NCI-H345 treated with DMSO at 0.1 percent for 48 hours (cell line): ENCODE measurements around the gene FAM168A.

Experiments
- DNase-seq: peaks from one replicate; lab custom pipeline; 2025; ENCODE audit not compliant: unreplicated experiment; lab: John Stamatoyannopoulos, UW

Gene FAM168A

DNA sequence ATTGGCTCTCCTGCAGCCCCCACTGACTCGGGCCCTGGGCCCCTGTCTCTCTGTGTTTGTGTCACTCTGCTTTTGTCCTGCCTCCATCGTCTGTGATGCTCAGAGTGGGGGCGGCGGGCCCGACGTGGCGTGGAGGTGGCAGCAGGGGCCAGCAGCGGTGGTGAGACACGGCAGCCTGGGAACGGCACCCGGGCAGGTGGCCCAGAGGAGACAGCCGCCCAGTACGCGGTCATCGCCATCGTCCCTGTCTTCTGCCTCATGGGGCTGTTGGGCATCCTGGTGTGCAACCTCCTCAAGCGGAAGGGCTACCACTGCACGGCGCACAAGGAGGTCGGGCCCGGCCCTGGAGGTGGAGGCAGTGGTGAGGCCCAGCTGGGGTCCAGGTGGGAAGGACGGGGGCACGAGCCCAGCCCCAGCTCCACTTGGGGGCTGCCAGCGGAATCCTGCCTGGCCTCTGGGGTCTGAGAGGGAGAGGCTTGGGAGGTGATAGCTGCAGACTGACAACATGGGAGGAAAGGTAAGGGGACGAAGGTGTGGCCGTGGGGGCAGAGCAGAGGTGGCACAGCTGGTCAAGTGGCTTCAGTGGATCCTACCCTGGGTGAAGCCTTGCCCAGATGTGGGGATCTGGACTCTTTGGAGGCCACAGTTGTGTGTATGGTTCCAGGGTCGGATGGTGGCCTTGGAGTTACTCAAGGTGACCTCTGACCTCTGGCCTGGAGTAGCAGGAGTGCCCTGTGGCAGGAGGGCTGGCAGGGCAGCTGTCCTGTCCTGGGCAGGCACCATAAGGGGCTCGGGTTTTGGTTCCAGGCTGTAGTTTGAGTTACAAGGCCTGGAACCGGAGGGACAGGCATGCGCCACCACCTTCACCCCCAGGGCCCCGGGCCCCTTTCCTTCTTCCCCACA, 205.6 kb downstream of the FAM168A start:
- no peak for DNase-seq

DNA sequence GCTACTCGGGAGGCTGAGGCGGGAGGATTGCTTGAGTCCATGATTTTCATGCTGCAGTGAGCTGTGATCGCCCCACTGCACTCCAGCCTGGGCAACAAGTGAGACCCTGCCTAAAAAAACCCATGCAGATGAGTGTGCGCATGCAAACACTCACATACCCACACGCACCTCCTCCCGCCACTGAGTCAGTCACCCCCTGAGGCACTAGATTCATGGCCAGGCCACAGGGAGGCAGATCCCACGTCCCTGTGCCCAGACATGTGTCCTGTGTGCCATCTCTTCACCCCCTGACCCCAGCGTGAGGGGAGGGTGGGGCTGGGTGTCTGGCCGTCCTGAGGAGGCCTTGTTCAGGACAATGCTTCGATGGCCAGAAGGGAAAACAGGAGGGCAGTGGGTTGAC, 206.2 kb downstream of the FAM168A start:
- no peak for DNase-seq

DNA sequence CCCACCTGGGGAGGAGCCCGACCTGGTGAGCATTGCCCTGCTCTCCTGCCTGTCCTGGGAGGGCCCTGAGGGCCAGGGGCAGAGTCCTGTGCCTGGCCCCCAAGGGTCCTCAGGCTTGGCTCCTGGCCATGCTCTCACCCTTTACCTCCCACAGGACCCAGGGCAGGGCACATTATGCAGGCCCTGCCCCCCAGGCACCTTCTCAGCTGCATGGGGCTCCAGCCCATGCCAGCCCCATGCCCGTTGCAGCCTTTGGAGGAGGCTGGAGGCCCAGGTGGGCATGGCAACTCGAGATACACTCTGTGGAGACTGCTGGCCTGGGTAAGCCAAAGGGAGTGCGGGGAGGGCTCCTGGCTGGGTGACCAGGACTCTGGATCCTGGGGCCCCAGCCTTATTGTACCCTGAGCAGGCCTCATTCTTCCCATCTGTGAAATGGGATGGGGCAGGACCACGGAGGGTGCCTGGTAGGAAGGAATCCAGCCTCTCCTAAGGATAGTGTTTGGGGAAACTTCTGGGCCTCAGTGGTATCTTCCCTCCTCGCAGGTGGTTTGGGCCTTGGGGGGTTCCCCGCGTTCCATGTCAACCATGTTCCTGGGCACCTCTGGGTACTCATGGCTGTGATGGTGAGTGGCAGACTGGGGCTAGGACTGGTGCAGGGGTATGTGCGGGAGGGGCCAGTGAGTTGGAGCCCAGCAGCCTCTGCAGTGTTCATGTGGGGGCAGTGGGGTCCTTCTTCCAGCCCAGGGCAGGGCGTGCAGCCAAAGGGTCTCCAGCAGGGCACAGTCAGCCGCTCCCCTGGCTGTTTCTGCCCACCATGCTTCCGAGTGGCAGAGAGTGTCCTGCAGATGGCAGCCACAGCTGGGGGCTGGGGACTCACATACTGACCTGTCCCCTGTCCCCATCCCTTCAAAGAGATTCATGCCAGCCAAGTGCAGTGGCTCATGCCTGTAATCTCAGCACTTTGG, 207.0 kb downstream of the FAM168A start:
- no peak for DNase-seq

DNA sequence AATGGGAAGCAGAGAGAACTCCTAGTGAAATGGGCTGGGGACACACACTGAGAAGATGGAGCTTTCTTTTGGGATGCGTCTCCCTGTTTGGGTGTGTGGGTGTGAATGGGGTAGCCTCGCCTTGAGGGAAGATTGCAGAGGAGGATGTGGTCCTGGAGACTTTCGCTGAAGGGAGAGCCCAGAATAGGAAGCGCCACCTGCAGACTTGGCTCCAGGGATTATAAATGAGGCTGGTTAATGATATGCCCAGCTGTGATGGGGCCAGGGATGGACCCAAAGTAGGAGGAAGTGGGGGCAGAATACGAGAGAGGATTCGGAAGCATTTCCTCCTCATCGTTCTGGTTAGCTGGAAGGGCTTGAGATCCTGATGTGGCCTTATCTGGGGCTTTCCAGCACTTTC, 208.0 kb downstream of the FAM168A start:
- DNase-seq = no peak

DNA sequence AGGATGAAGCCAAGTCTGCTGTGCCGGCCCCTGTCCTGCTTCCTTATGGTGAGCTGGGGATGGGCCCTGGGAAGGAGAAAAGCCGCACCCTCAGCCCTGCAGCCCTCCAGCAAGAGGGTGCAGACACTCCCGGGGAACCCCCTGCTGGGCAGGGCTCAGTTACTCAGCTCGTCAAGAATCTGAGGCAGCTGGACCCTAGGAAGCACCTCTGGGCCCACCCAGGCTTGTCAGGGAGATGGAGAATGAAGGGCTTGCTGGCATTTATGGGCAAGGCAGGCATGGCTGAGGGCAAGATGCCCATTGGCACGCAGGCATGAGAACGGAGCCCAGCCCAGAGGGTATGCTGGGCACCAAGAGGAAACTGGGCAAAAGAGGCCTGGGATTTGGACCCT, 208.8 kb downstream of the FAM168A start:
- no peak for DNase-seq

DNA sequence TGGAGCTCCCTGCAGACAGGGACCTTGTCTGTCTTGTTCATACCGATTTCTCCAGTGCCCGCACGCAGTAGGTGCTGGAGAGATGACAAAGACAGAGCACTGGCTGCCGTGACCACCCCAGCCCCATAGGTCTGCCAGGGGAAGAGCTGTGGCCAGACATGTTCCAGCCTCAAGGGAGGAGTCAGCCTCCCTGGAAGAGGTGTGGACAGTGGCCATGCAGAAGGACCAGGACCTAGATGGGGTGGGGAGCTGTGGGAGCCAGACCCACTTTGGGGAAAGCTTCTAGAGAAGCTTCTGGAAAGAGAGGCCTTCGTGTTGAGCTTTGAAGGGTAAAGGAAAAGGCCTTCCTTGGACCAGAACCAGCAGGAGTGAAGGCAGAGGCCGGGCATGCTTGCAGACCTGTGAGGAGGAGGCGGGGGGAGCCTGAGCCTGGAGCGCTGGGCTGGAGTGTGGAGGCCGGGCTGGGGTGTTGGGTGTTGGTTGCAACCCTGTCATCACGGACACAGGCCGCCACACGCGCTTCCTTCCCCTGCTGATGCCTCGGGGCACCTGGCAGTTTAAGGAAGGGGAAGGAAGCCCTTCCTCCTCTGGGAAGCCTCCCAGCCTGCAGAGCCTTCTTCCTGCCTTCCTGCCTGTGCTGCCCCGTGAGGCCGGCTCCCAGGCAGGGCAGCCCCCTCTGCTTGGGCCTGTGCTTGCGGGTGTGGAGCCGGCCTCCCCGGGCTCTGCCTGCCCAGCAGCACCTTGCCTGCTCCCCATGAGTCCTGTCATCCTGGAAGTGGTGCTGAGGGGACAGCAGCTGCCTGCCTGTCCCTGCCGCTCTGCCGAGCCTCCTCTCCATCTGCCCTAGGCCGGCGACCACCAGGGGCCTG, 209.4 kb downstream of the FAM168A start:
- DNase-seq = no peak

DNA sequence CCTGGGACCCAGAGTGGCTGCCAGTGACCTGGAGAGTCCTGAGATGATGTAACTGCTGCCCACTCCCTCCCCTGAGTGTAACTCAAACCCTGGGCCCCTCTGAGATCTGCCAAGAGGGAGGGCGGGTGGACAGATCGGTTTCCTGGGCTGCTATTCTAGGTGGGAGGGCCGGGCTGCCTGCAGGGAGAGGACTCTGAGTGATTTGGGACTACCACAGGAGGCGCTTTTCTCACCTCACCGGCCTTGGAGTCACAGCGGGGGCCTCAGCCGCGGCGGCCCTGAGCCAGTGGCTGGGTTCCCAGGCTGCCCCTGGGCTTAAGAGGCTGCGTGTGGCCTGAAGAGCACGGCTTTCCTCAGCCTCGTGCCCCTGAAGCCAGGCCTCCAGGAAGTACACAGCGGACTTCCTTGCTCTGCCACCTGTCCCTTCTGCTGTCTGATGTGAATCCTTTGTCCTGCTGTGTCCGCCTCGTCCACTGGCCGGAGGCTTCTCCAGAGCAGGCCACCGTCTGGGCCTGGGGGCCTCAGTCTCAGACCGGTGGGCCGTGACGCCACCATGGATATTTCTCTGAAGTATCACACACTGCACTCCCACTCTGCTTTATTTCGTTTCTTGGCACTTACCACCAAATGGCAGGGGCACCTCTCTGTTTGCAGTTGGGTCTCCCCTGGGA, 210.2 kb downstream of the FAM168A start:
- DNase-seq = no peak

DNA sequence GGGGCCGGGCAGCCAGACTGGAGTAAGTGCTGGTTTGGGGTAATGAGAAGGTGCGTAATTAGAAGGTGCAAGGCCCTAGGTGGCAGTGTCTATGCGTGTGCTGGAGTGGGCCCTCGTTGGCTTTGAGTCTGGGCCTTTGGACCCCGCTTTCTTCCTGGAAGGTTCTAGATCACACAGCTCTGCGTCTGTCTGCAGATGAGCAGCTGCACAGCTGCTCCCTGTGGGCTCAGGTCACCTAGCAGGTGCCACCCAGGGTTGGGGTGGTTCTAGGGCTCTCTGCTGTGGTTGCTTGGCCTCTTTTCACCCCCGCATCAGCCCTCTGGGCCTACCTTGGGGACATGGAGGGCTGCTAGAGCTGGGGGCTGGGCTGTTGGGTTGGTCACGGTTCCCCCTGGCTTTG, 211.4 kb downstream of the FAM168A start:
- no peak for DNase-seq

DNA sequence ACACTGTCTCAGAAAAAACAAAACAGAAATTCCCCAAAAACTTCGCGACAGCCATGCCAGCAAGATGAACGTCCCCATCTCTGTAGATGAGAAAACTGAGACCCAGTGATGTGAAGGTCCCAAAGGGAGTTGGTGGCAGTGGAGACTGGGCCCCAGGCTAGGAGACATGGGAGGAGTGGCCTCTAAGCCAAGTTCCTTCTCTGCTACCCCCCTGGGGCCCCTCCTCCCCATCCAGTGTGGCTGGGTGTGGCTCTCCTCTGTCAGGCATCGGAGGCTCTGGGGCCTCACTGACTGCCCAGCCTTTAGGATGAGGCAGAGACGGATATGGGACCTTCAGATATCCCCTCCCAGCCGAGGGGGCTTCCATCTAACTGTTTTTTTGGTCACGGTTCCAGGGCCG, 211.9 kb downstream of the FAM168A start:
- DNase-seq = no peak

DNA sequence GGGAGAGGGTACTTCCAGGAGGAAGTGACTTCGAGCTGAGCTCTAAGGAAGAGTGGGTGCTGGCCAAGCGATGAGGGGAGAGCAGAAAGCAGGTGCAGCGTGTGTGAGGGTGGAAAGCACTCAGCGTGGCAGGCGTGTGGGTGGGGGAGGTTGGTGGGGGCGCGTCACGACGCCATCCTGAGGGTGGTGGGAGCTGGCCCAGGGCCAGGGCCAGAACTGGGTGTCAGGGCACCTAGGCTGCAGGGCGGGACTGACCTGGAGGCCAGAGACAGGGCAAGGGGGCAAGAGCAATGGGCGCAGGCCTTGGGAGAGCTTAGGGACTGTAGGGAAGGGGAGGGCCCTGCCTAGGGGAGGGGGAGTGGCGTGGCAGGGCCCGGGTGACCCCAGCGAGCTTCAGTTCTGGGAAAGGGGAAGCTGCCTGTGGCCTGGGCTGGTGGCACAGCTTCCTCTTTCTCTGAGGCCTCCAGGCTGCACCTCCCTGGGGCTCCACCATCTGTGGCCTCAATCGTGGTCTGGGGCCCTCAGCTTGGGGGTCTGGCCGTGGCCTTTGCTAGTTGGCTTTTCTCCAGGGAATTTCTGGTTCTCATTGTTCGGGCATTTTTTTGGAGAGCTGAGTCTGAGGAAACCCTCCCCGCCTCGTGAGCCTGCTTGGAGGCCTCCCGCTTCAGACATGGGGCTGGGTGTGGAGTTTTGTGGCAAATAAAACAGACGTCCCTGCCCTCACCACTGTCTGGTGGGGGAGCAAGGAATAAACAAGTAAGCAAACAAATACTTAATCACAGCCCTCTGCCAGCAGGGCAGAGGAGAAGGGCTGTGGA, 212.8 kb downstream of the FAM168A start:
- no peak for DNase-seq

DNA sequence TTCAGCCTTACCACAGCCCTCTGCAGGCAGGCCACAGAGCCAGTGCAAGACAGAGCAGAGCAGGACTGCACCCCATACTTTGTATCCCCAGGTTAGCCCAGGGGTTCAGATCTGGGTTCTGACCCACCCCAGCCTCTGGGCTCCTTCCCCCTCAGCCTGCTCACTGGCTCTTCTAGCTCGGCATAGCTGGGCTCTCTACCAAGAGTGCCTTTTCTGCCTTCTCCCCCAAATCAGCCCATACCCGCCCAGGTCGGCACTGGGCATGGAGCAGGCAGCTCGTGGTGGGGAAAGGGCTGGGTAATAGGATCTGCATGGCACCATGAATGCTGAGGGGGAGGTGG, 213.4 kb downstream of the FAM168A start:
- DNase-seq = no peak

DNA sequence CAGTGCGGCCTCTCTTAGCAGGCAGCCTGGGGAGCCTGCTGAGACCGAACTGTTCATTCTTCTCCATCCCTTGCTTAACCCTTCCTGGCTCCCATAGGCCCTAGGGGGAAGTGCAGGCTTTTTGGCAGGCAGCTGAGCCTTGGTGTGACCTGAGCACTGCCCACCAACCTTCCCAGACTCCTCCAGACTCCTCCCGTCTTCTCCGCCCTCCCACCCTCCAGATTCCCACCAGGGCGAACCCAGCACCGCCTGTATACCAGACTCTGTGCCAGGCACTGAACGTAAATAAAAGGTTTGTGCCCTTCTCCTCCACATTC, 213.8 kb downstream of the FAM168A start:
- DNase-seq = no peak

DNA sequence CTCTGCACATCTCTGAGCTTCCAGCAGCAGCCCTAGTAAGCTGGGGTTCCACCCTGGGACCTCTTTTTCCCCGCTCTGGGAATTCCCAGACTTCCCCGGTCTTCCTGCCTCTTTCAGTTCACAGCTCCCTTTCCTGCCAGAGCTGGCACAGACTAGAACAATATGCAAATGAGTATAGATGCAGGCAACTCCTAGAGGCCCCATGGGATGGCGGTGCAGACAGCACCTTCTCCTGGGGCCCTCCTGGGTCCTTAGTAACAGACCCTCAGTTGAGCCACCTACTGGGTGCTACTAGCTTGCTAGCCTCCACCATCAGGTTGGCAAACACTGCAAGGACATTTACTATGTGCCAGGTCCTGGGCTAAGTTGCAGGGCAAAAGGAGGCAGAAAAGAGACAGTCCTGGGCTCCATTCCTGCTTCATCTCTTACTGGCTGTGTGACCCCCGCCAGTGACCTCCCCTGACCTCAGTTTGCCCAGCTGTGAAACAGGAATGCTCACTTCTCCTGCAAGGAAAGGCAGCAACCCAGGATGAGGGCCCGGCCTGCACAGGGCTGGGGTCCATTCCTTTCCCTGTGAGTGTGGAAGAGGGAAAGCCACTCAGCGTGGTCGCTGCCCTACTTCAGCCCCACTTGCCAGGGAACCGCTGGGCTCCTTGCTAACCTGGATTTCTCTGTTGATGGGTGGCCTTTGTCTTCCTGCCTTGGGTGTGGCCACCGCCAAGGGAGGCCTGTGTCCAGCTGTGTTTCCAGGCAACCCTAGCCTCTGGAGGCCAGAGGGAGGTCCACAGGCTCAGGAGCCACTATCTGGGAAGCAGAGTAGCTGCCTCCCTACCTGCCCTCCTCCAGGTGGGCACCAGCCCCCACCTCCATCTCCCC, 214.4 kb downstream of the FAM168A start:
- no peak for DNase-seq

DNA sequence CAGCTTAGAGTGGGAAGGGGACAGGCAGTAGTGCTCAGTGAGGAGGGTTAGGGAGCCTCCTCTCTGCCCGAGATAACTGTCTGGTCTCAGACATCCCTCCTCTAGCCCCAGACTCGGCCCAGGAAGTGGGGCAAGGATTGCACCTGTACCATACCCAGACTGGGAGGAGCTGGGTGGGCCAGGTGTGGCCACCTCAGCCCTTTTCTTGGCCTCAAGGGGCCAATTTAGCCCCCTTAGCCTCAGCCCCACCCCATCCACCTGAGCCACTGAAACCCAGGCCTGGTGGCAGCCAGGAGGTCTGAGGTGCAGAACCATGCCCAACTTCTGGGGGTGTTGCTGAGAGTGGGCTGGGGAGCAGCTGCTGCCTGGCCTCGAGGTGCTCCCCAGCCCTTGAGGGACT, 215.2 kb downstream of the FAM168A start:
- no peak for DNase-seq

DNA sequence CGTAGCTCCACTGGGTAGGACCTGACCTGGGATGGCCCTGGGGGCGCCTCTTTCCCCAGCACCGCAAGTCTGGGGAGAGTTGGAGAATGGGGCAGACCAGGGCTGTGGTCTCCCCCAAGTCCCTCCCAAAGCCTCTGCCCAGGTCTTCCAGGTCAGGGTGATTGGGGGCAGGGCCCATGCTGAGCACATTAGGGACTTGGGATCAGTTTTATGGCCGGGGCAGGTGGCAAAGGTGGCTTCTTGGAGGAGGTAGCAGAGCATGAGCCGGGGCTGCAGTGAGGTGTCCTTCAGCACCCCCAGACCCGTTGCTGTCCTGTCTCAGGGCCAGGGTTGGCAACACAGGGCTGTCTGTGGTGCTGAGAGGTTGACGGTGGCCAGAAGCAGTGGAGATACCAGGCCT, 215.7 kb downstream of the FAM168A start:
- DNase-seq = no peak

DNA sequence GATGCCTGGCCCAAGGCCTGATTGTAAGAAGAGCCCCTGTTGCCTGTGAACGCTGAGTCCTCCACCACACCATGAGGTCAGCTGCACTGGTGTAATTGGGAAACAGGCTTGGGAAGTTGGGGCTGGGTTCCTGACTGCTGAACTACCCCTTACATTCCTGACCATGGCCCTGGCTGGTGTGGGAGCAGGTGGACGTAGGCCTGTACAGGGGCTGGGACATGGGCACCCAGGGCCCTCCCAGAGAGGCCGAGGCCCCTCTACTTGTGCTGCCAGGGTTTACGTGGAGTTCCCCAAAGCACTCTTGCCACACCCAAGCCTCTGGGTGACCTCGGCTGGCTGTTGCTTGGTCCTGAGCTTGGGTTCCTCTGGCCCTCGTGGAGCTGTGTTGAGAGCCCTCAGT, 216.3 kb downstream of the FAM168A start:
- DNase-seq = no peak

DNA sequence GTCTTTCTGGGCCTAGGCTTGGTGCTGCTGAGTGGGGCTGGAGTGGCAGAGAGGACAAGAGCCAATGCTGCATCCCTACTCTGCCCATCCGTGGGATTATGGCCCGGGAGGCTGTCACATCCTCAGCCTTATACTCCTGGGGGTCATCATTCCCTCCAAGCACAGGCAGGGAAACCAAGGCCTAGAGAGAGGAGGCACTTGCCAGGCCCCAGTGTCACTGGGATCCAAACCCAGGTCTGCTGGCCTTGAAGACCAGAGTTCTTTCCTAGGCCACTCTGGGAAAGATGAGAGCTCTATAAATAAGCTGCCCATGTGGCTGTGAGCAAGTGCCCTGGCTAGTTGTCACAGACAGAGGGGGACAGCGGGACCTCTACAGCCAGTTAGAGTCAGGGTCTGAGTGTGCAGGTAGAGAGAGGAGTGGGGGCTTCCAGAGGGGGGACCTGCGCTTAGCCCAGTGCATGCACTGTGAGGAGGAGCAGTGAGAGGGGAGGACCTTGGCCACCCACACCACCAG, 217.0 kb downstream of the FAM168A start:
- DNase-seq = no peak

DNA sequence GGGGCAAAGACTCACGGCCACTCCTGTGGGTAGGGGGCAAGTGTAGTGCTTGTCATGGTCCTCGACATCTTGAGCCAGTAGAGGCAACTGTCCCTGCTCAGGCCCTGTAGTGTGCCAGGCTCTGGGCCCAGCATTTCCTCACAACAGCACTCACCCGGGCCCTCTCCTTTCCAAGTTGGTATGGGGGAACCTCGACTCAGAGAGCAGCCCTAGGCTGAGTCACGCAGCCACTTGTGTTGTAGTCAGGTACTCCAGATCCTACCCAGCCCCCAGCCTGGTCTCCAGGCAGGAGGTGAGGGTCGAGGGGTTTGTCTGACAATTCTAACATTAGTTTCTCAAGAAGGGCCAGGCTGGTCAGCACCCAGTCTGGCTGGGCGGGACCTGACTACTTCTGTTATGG, 217.6 kb downstream of the FAM168A start:
- no peak for DNase-seq
